HepG2 (cell line): ENCODE results near the gene TEDC1. TPM values are rescaled to one million over a fixed set of nuclear protein-coding genes. Genes with fewer than 3 reads are reported as not detected.

Experiments
- ESRRA ChIP-seq: sonication (generic); formaldehyde crosslinking; IDR thresholded peaks from 2 replicates; pipeline ENCODE4 v1.5.1; 2020; ENCODE audit warnings: mild to moderate bottlenecking, low read depth, missing genetic modification reagents
- FLYWCH1 ChIP-seq: sonication (generic); formaldehyde crosslinking; IDR thresholded peaks from 2 replicates; pipeline ENCODE4 v1.8.1; 2023; ENCODE audit warnings: mild to moderate bottlenecking, missing genetic modification reagents
- KAT2B ChIP-seq: fragments of 150-350 bp; IDR thresholded peaks from 2 replicates; pipeline ENCODE4 v1.6.1; 2014; ENCODE audit warnings: low read depth, low read length, borderline replicate concordance
- MTA3 ChIP-seq: sonication (generic); formaldehyde crosslinking; IDR thresholded peaks from 2 replicates; pipeline ENCODE4 v1.4.0; 2020; ENCODE audit warnings: missing genetic modification reagents
- MYC ChIP-seq: sonication (generic); formaldehyde crosslinking; IDR thresholded peaks from 2 replicates; pipeline ENCODE4 v1.9.0; 2021; ENCODE audit warnings: missing genetic modification reagents, borderline replicate concordance
- SP2 ChIP-seq: sonication (generic); formaldehyde crosslinking; IDR thresholded peaks from 2 replicates; pipeline ENCODE4 v1.5.1; 2020; ENCODE audit warnings: mild to moderate bottlenecking, missing genetic modification reagents
- SPEN ChIP-seq: sonication (generic); formaldehyde crosslinking; IDR thresholded peaks from 2 replicates; pipeline ENCODE4 v1.5.1; 2020; ENCODE audit warnings: low read depth, mild to moderate bottlenecking, missing genetic modification reagents
- ZBTB42 ChIP-seq: sonication (generic); formaldehyde crosslinking; IDR thresholded peaks from 2 replicates; pipeline ENCODE4 v1.5.0; 2020; ENCODE audit warnings: mild to moderate bottlenecking, missing genetic modification reagents
- ZBTB8A ChIP-seq: sonication (generic); formaldehyde crosslinking; IDR thresholded peaks from 2 replicates; pipeline ENCODE4 v1.4.0; 2020; ENCODE audit warnings: mild to moderate bottlenecking, low read depth, missing genetic modification reagents, borderline replicate concordance
- ZNF263 ChIP-seq: sonication (generic); formaldehyde crosslinking; IDR thresholded peaks from 2 replicates; pipeline ENCODE4 v1.4.0; 2020; ENCODE audit warnings: missing genetic modification reagents
- ZNF30 ChIP-seq: sonication (generic); formaldehyde crosslinking; IDR thresholded peaks from 2 replicates; pipeline ENCODE4 v1.5.0; 2020; ENCODE audit warnings: mild to moderate bottlenecking, missing genetic modification reagents
- ZNF570 ChIP-seq: sonication (generic); formaldehyde crosslinking; IDR thresholded peaks from 2 replicates; pipeline ENCODE4 v1.4.0; 2020; ENCODE audit warnings: mild to moderate bottlenecking, missing genetic modification reagents, borderline replicate concordance
- ZNF577 ChIP-seq: sonication (generic); formaldehyde crosslinking; IDR thresholded peaks from 2 replicates; pipeline ENCODE4 v1.4.0; 2020; ENCODE audit warnings: mild to moderate bottlenecking, low read depth, missing genetic modification reagents, borderline replicate concordance
- ZNF605 ChIP-seq: sonication (generic); formaldehyde crosslinking; IDR thresholded peaks from 2 replicates; pipeline ENCODE4 v1.8.0; 2022; ENCODE audit warnings: mild to moderate bottlenecking, missing genetic modification reagents
- ZNF747 ChIP-seq: sonication (generic); formaldehyde crosslinking; IDR thresholded peaks from 2 replicates; pipeline ENCODE4 v1.8.1; 2023; ENCODE audit warnings: missing genetic modification reagents, mild to moderate bottlenecking, borderline replicate concordance
- polyA plus RNA-seq, 8 experiments: library from polyadenylated mRNA; depleted of rRNA in 3 of 8; stranded (reverse) in 7 of 8; unstranded in 1 of 8; fragments of >200 nt; fragmentation: Illumina TruSeq in 4 of 8; extraction: Trizol in 4 of 8; gene quantifications; 2 replicates each; pipeline versions ENCODE4 v1.2.1 to v1.2.3, GENCODE V29; 2011 to 2016; ENCODE audit warnings: low read depth in 4 of 8, missing spikeins in 1 of 8, mixed read lengths in 1 of 8; ENCODE audit not compliant: insufficient read depth in 1 of 8
- total RNA-seq, 5 experiments: library from RNA; depleted of rRNA; stranded (reverse); fragments of >200 nt; fragmentation: Illumina TruSeq; extraction: Trizol; gene quantifications; 2 replicates each; pipeline ENCODE4 v1.2.3, GENCODE V29; 2016; ENCODE audit warnings: low read depth in 1 of 5
- TF ChIP-seq, protein P1 (sequence below): IDR thresholded peaks from 2 replicates; pipeline ENCODE4 v1.6.1; 2016; ENCODE audit warnings: missing biosample characterization, missing genetic modification reagents, low read depth
- TF ChIP-seq, protein P2 (sequence below): sonication (generic); formaldehyde crosslinking; IDR thresholded peaks from 2 replicates; pipeline ENCODE4 v1.8.1; 2023; ENCODE audit warnings: mild to moderate bottlenecking, missing genetic modification reagents
- TF ChIP-seq, protein P3 (sequence below): sonication (generic); formaldehyde crosslinking; IDR thresholded peaks from 2 replicates; pipeline ENCODE4 v1.4.0; 2020; ENCODE audit warnings: missing genetic modification reagents
- TF ChIP-seq, protein P4 (sequence below), 2 experiments: sonication (generic) in 1 of 2; formaldehyde crosslinking in 1 of 2; IDR thresholded peaks; 2 replicates each; pipeline versions ENCODE4 v1.4.0 to v1.6.1; 2018 to 2020; ENCODE audit warnings: missing genetic modification reagents in 2 of 2, borderline replicate concordance in 1 of 2, low read depth in 1 of 2, mild to moderate bottlenecking in 1 of 2, missing biosample characterization in 1 of 2
- TF ChIP-seq, protein P5 (sequence below): conservative IDR thresholded peaks from 2 replicates; pipeline ENCODE4 v1.6.1; 2018; ENCODE audit warnings: missing genetic modification reagents
- TF ChIP-seq, protein P6 (sequence below): sonication (generic); formaldehyde crosslinking; IDR thresholded peaks from 2 replicates; pipeline ENCODE4 v1.5.1; 2020; ENCODE audit warnings: missing genetic modification reagents, mild to moderate bottlenecking, borderline replicate concordance
- TF ChIP-seq, protein P7 (sequence below): sonication (generic); formaldehyde crosslinking; IDR thresholded peaks from 2 replicates; pipeline ENCODE4 v1.4.0; 2020; ENCODE audit warnings: missing genetic modification reagents

The TEDC1 gene
- total and polyA plus RNA-seq, 2 of the 13 experiments (the other 11 are each of a cell fraction or from before 2014, with no cell fraction given), result 5.7 to 27.4 TPM

DNA sequence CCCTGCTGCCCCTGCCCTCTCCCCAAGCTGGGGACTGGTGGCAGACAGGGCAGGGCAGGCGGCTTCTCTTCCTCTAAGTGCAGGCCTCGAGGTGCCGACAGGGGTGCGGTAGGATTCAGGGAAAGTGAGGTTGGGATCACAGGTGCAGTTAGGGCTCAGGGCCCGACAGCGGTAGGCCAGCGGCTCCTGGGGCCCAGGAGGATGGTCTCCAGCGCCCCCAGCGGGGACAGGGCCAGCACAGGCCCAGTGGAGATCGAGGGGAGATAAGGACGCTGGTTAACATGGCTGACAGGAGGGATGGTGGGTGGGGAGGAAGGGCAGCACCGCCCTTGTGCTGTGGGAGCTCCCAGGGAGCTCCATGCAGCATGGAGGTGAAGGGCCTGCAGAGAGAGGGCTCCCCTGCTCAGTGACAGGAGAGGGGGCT lies 5.3 kb upstream of the TEDC1 start (continued):
- no peak for TF ChIP-seq ZNF747 (CRISPR knock-in tag)
- TF ChIP-seq, protein P1, sequence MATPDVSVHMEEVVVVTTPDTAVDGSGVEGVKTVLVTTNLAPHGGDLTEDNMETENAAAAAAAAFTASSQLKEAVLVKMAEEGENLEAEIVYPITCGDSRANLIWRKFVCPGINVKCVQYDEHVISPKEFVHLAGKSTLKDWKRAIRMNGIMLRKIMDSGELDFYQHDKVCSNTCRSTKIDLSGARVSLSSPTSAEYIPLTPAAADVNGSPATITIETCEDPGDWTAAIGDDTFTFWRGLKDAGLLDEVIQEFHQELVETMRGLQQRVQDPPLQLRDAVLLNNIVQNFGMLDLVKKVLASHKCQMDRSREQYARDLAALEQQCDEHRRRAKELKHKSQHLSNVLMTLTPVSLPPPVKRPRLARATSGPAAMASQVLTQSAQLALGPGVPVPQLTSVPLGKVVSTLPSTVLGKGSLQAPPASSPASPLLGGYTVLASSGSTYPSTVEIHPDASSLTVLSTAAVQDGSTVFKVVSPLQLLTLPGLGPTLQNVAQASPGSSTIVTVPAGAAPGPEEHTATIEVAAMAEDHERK (CRISPR knock-in tag), result no peak
- TF ChIP-seq ESRRA, result no peak
- no peak for TF ChIP-seq ZNF605 (CRISPR knock-in tag)
- peak; percentile 74 for TF ChIP-seq SPEN (CRISPR knock-in tag)
- TF ChIP-seq, protein P2, sequence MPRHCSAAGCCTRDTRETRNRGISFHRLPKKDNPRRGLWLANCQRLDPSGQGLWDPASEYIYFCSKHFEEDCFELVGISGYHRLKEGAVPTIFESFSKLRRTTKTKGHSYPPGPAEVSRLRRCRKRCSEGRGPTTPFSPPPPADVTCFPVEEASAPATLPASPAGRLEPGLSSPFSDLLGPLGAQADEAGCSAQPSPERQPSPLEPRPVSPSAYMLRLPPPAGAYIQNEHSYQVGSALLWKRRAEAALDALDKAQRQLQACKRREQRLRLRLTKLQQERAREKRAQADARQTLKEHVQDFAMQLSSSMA (CRISPR knock-in tag), result no peak
- TF ChIP-seq, protein P3, sequence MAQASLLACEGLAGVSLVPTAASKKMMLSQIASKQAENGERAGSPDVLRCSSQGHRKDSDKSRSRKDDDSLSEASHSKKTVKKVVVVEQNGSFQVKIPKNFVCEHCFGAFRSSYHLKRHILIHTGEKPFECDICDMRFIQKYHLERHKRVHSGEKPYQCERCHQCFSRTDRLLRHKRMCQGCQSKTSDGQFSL, result no peak
- TF ChIP-seq, protein P4, sequence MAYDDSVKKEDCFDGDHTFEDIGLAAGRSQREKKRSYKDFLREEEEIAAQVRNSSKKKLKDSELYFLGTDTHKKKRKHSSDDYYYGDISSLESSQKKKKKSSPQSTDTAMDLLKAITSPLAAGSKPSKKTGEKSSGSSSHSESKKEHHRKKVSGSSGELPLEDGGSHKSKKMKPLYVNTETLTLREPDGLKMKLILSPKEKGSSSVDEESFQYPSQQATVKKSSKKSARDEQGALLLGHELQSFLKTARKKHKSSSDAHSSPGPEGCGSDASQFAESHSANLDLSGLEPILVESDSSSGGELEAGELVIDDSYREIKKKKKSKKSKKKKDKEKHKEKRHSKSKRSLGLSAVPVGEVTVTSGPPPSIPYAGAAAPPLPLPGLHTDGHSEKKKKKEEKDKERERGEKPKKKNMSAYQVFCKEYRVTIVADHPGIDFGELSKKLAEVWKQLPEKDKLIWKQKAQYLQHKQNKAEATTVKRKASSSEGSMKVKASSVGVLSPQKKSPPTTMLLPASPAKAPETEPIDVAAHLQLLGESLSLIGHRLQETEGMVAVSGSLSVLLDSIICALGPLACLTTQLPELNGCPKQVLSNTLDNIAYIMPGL (CRISPR knock-in tag; IDR thresholded peaks at IDR 0.05; ENCODE audit: borderline replicate concordance in 1 of 2, low read depth in 1 of 2), result peak; percentile 82 to 90
- TF ChIP-seq MTA3, result no peak
- TF ChIP-seq, protein P5, sequence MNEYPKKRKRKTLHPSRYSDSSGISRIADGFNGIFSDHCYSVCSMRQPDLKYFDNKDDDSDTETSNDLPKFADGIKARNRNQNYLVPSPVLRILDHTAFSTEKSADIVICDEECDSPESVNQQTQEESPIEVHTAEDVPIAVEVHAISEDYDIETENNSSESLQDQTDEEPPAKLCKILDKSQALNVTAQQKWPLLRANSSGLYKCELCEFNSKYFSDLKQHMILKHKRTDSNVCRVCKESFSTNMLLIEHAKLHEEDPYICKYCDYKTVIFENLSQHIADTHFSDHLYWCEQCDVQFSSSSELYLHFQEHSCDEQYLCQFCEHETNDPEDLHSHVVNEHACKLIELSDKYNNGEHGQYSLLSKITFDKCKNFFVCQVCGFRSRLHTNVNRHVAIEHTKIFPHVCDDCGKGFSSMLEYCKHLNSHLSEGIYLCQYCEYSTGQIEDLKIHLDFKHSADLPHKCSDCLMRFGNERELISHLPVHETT (CRISPR knock-in tag), result no peak
- TF ChIP-seq ZNF570 (CRISPR knock-in tag), result no peak
- TF ChIP-seq KAT2B, result no peak
- TF ChIP-seq FLYWCH1 (CRISPR knock-in tag), result no peak
- TF ChIP-seq ZNF263 (CRISPR knock-in tag), result 0 out of 2 replicates have a peak, but pooled peaks have one; percentile 35
- no peak for TF ChIP-seq ZNF30 (CRISPR knock-in tag)
- no peak for TF ChIP-seq SP2 (CRISPR knock-in tag)
- TF ChIP-seq, protein P6, sequence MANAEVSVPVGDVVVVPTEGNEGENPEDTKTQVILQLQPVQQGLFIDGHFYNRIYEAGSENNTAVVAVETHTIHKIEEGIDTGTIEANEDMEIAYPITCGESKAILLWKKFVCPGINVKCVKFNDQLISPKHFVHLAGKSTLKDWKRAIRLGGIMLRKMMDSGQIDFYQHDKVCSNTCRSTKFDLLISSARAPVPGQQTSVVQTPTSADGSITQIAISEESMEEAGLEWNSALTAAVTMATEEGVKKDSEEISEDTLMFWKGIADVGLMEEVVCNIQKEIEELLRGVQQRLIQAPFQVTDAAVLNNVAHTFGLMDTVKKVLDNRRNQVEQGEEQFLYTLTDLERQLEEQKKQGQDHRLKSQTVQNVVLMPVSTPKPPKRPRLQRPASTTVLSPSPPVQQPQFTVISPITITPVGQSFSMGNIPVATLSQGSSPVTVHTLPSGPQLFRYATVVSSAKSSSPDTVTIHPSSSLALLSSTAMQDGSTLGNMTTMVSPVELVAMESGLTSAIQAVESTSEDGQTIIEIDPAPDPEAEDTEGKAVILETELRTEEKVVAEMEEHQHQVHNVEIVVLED (CRISPR knock-in tag), result no peak
- TF ChIP-seq ZBTB42 (CRISPR knock-in tag), result no peak
- TF ChIP-seq ZNF577 (CRISPR knock-in tag), result no peak
- TF ChIP-seq, protein P7, sequence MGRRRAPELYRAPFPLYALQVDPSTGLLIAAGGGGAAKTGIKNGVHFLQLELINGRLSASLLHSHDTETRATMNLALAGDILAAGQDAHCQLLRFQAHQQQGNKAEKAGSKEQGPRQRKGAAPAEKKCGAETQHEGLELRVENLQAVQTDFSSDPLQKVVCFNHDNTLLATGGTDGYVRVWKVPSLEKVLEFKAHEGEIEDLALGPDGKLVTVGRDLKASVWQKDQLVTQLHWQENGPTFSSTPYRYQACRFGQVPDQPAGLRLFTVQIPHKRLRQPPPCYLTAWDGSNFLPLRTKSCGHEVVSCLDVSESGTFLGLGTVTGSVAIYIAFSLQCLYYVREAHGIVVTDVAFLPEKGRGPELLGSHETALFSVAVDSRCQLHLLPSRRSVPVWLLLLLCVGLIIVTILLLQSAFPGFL, result no peak
- TF ChIP-seq MYC, result 0 out of 2 replicates have a peak, but pooled peaks have one; percentile 19
- no peak for TF ChIP-seq ZBTB8A
